Measurements from ENCODE around the gene INPP4B. TPM values are rescaled to one million over a fixed set of nuclear protein-coding genes. Genes with fewer than 3 reads are reported as not detected.
A peak's percentile ranks its signal among the peaks of the same experiment; 100 is the strongest.

The INPP4B gene
- total RNA-seq, 1 experiment from 2014 or later: 53.7 TPM

- CTCF ChIA-PET: no interaction called here
- H3K9me3 ChIP-seq (ENCODE audit: insufficient read depth, low read depth): no peaks in the 10 kb centered on the region
- no peak overlapping the region for H3K27ac ChIP-seq
- no peak overlapping the region for H3K4me2 ChIP-seq
- H3K4me3 ChIP-seq: no peak overlapping the region
- no peaks in the 10 kb centered on the region for H3K27me3 ChIP-seq (ENCODE audit: insufficient read depth, low read depth)
- peaks cover 13% of the 10 kb centered on the region; the same call in 1 of the 2 replicates for H3K36me3 ChIP-seq (ENCODE audit: low read depth)
- no TSS peak for BruUV-seq (replicated peaks)
- no peak for TF ChIP-seq EZH2 (IDR thresholded peaks at IDR 0.05; ENCODE audit: low read depth)
- TF ChIP-seq CTCF (conservative IDR thresholded peaks at IDR 0.05): no peak
- H2AFZ ChIP-seq: no peak overlapping the region
- intact Hi-C loops (cut with micrococcal nuclease; ENCODE audit: unreplicated experiment): no loop called here
- peaks cover 19% of the 10 kb centered on the region for H3F3A ChIP-seq (ENCODE audit: insufficient read depth, low read depth)
- no peaks in the 10 kb centered on the region for H4K20me1 ChIP-seq (ENCODE audit: insufficient read depth)
- DNase-seq: no peak
- POLR2A ChIA-PET (ENCODE audit: unreplicated experiment): interaction anchor here (0.6 kb wide), 5 partner anchors 10 to 1259 kb away, joined by 3 to 6 read pairs (median 4); no protein-coding TSS in a partner anchor
- H3K9me2 ChIP-seq (ENCODE audit: insufficient read depth): no peaks in the 10 kb centered on the region
- H3K4me1 ChIP-seq (replicated peaks; ENCODE audit: insufficient read depth): peaks cover 27% of the 10 kb centered on the region
- H3K79me2 ChIP-seq (ENCODE audit: low read depth): peaks cover 5% of the 10 kb centered on the region; the same call in 1 of the 2 replicates
These were observed 432.6 kb downstream of the INPP4B start for GRCh38 chr4:142413485-142413884.

- H3K9me2 ChIP-seq (ENCODE audit: insufficient read depth): no peaks in the 10 kb centered on the region
- H3K9me3 ChIP-seq (ENCODE audit: insufficient read depth, low read depth): no peaks in the 10 kb centered on the region
- no TSS peak for BruUV-seq (replicated peaks)
- peaks cover 29% of the 10 kb centered on the region for H3F3A ChIP-seq (ENCODE audit: insufficient read depth, low read depth)
- H3K4me2 ChIP-seq: no peak overlapping the region
- CTCF ChIA-PET: no interaction called here
- H3K36me3 ChIP-seq (ENCODE audit: low read depth): peaks cover 9% of the 10 kb centered on the region; the same call in 1 of the 2 replicates
- POLR2A ChIA-PET (ENCODE audit: unreplicated experiment): no interaction called here
- intact Hi-C loops (cut with micrococcal nuclease; ENCODE audit: unreplicated experiment): no loop called here
- peaks cover 37% of the 10 kb centered on the region for H3K4me1 ChIP-seq (replicated peaks; ENCODE audit: insufficient read depth)
- no peak overlapping the region for H3K27ac ChIP-seq
- no peak overlapping the region for H2AFZ ChIP-seq
- no peak for DNase-seq
- no peaks in the 10 kb centered on the region for H4K20me1 ChIP-seq (ENCODE audit: insufficient read depth)
- H3K4me3 ChIP-seq: no peak overlapping the region
- H3K79me2 ChIP-seq (ENCODE audit: low read depth): peaks cover 11% of the 10 kb centered on the region; the same call in 1 of the 2 replicates
- H3K27me3 ChIP-seq (ENCODE audit: insufficient read depth, low read depth): no peaks in the 10 kb centered on the region
- TF ChIP-seq CTCF (conservative IDR thresholded peaks at IDR 0.05) (no peak), EZH2 (IDR thresholded peaks at IDR 0.05; ENCODE audit: low read depth) (no peak)
These were observed 434.1 kb downstream of the INPP4B start for GRCh38 chr4:142411993-142412392.

GRCh38 chr4:142408003-142408441, 438.1 kb downstream of the INPP4B start:
- H3K9me3 ChIP-seq (ENCODE audit: insufficient read depth, low read depth): no peaks in the 10 kb centered on the region
- ChIA-PET POLR2A (ENCODE audit: unreplicated experiment) (interaction anchor here (0.6 to 0.8 kb wide), 2 partner anchors 66 to 312 kb away, joined by 4 to 9 read pairs; no protein-coding TSS in a partner anchor), CTCF (interaction anchor here (1.5 to 2.1 kb wide), 2 partner anchors 29 to 66 kb away, joined by 3 to 8 read pairs; no protein-coding TSS in a partner anchor)
- no peak overlapping the region for H2AFZ ChIP-seq
- intact Hi-C loops (cut with micrococcal nuclease; ENCODE audit: unreplicated experiment): loop anchor here (1.0 to 10.0 kb wide), 3 partner anchors 53 to 313 kb away; no protein-coding TSS in a partner anchor
- H3K79me2 ChIP-seq (ENCODE audit: low read depth): peaks cover 16% of the 10 kb centered on the region
- no peaks in the 10 kb centered on the region for H3K27me3 ChIP-seq (ENCODE audit: insufficient read depth, low read depth)
- no peak for TF ChIP-seq EZH2 (IDR thresholded peaks at IDR 0.05; ENCODE audit: low read depth)
- no peak for TF ChIP-seq CTCF (conservative IDR thresholded peaks at IDR 0.05)
- no peak overlapping the region for H3K4me3 ChIP-seq
- peak overlapping the region; percentile 100 for H3K27ac ChIP-seq
- no peaks in the 10 kb centered on the region for H3K9me2 ChIP-seq (ENCODE audit: insufficient read depth)
- H3K36me3 ChIP-seq (ENCODE audit: low read depth): peaks cover under 1% of the 10 kb centered on the region
- no peaks in the 10 kb centered on the region for H4K20me1 ChIP-seq (ENCODE audit: insufficient read depth)
- peak; percentile 62 to 96 for DNase-seq
- BruUV-seq (replicated peaks): no TSS peak
- peak overlapping the region; percentile 62; the same call in 1 of the 2 replicates for H3K4me2 ChIP-seq
- peaks cover 65% of the 10 kb centered on the region for H3K4me1 ChIP-seq (replicated peaks; ENCODE audit: insufficient read depth)
- peaks cover 37% of the 10 kb centered on the region for H3F3A ChIP-seq (ENCODE audit: insufficient read depth, low read depth)
